Endothelial cell (in vitro differentiated cells): ENCODE measurements around the gene SNUPN. TPM values are rescaled to one million over a fixed set of nuclear protein-coding genes. Genes with fewer than 3 reads are reported as not detected.

Source experiments
- DNase-seq: peaks from one replicate; pipeline ENCODE4 v3.0.0; 2021; ENCODE audit warnings: low spot score
- H3K27ac Mint-ChIP-seq: one replicate; pipeline ENCODE4 v1.8.0; 2021; ENCODE audit warnings: mixed read lengths, inconsistent platforms; ENCODE audit not compliant: unreplicated experiment
- H3K27me3 Mint-ChIP-seq: one replicate; pipeline ENCODE4 v1.8.0; 2021; ENCODE audit warnings: mild to moderate bottlenecking, moderate library complexity, mixed read lengths, inconsistent platforms; ENCODE audit not compliant: unreplicated experiment
- H3K36me3 Mint-ChIP-seq: one replicate; pipeline ENCODE4 v1.8.0; 2021; ENCODE audit warnings: mild to moderate bottlenecking, low read depth, mixed read lengths, inconsistent platforms; ENCODE audit not compliant: unreplicated experiment
- H3K4me1 Mint-ChIP-seq: one replicate; pipeline ENCODE4 v1.8.0; 2021; ENCODE audit warnings: mild to moderate bottlenecking, mixed read lengths, inconsistent platforms; ENCODE audit not compliant: unreplicated experiment
- H3K4me3 Mint-ChIP-seq: one replicate; pipeline ENCODE4 v1.8.0; 2021; ENCODE audit warnings: mild to moderate bottlenecking, mixed read lengths, inconsistent platforms; ENCODE audit not compliant: unreplicated experiment
- H3K9me3 Mint-ChIP-seq: one replicate; pipeline ENCODE4 v1.8.0; 2021; ENCODE audit warnings: mixed read lengths, inconsistent platforms; ENCODE audit not compliant: unreplicated experiment
- CTCF ChIP-seq: fragments of 200-600 bp; sonication (generic); IDR thresholded peaks from one replicate; pipeline ENCODE4 v1.5.0; 2021; ENCODE audit warnings: antibody characterized with exemption; ENCODE audit not compliant: unreplicated experiment
- total RNA-seq: library from RNA; stranded (reverse); fragmentation: NEBNext Ultra II Directional; extraction: Animal tissue kit (Norgen Biotek cat#: 25700); gene quantifications from one replicate; pipeline ENCODE4 v1.2.1, GENCODE V29; 2021; ENCODE audit not compliant: unreplicated experiment

SNUPN gene
- total RNA-seq, 1 donor from 2014 or later = 16.5 TPM

- H3K4me1 Mint-ChIP-seq = peaks cover 28% of the 10 kb centered on the region
- no peaks in the 10 kb centered on the region for H3K36me3 Mint-ChIP-seq
- H3K27ac Mint-ChIP-seq = peak overlapping the region; percentile 89
- no peaks in the 10 kb centered on the region for H3K9me3 Mint-ChIP-seq
- TF ChIP-seq CTCF = no peak
- H3K4me3 Mint-ChIP-seq = peak overlapping the region; percentile 98
- no peak for DNase-seq
- peaks cover 4% of the 10 kb centered on the region for H3K27me3 Mint-ChIP-seq
Observed at GRCh38 chr15:75577401-75578172, 47.9 kb downstream of the SNUPN start.

- DNase-seq = no peak
- H3K27me3 Mint-ChIP-seq = peaks cover 2% of the 10 kb centered on the region
- H3K4me1 Mint-ChIP-seq = peaks cover 29% of the 10 kb centered on the region
- H3K4me3 Mint-ChIP-seq = peak overlapping the region; percentile 52
- H3K27ac Mint-ChIP-seq = peak overlapping the region; percentile 0
- TF ChIP-seq CTCF = no peak
- H3K36me3 Mint-ChIP-seq = peaks cover 4% of the 10 kb centered on the region
- no peaks in the 10 kb centered on the region for H3K9me3 Mint-ChIP-seq
Observed at GRCh38 chr15:75573648-75574384, 51.7 kb downstream of the SNUPN start.

GRCh38 chr15:75570126-75570845 lies 55.2 kb downstream of the SNUPN start:
- H3K4me1 Mint-ChIP-seq = peaks cover 21% of the 10 kb centered on the region
- no peak overlapping the region for H3K27ac Mint-ChIP-seq
- no peaks in the 10 kb centered on the region for H3K27me3 Mint-ChIP-seq
- no peaks in the 10 kb centered on the region for H3K9me3 Mint-ChIP-seq
- DNase-seq = no peak
- no peak overlapping the region for H3K4me3 Mint-ChIP-seq
- H3K36me3 Mint-ChIP-seq = peaks cover 4% of the 10 kb centered on the region
- no peak for TF ChIP-seq CTCF

- H3K4me3 Mint-ChIP-seq = no peak overlapping the region
- H3K4me1 Mint-ChIP-seq = peaks cover 4% of the 10 kb centered on the region
- TF ChIP-seq CTCF = no peak
- H3K27ac Mint-ChIP-seq = no peak overlapping the region
- no peak for DNase-seq
- H3K36me3 Mint-ChIP-seq = peaks cover 4% of the 10 kb centered on the region
- no peaks in the 10 kb centered on the region for H3K27me3 Mint-ChIP-seq
- H3K9me3 Mint-ChIP-seq = no peaks in the 10 kb centered on the region
Observed at GRCh38 chr15:75565062-75565970, 60.2 kb downstream of the SNUPN start.
